ENCODE measurements around the gene ASB7. TPM values are rescaled to one million over a fixed set of nuclear protein-coding genes. Genes with fewer than 3 reads are reported as not detected.

Gene ASB7
- polyA plus RNA-seq, 2 donors = 1.9 to 3.5 TPM

GRCh38 chr15:100686725-100687473 lies 84.5 kb downstream of the ASB7 start:
- H3K27me3 ChIP-seq (ENCODE audit: control insufficient read depth in 1 of 2, insufficient read depth in 2 of 2, low read length in 2 of 2) = no peaks in the 10 kb centered on the region
- H3K4me3 ChIP-seq (ENCODE audit: low read depth in 1 of 2, low read length in 2 of 2) = no peak overlapping the region
- no peaks in the 10 kb centered on the region for H3K36me3 ChIP-seq (ENCODE audit: control insufficient read depth in 2 of 2, insufficient read depth in 2 of 2, low read length in 1 of 2)
- WGBS, 2 donors = 73 to 74% methylated on average over 15 of the region's 15 CpGs
- no peaks in the 10 kb centered on the region for H3K9me3 ChIP-seq (ENCODE audit: control insufficient read depth in 2 of 2, insufficient read depth in 1 of 2, low read depth in 1 of 2, low read length in 1 of 2)
- peak overlapping the region; percentile 47 to 70 for H3K27ac ChIP-seq (ENCODE audit: low read depth in 2 of 2, low read length in 1 of 2)
- H3K4me1 ChIP-seq (ENCODE audit: control insufficient read depth in 2 of 2, insufficient read depth in 2 of 2, low read length in 1 of 2) = no peaks in the 10 kb centered on the region

GRCh38 chr15:100687582-100688141 lies 85.3 kb downstream of the ASB7 start:
- no peaks in the 10 kb centered on the region for H3K36me3 ChIP-seq (ENCODE audit: control insufficient read depth in 2 of 2, insufficient read depth in 2 of 2, low read length in 1 of 2)
- peaks cover 0 to 3% of the 10 kb centered on the region in 2 donors for H3K4me1 ChIP-seq (ENCODE audit: control insufficient read depth in 2 of 2, insufficient read depth in 2 of 2, low read length in 1 of 2)
- WGBS, 2 donors = 48 to 58% methylated on average over 11 of the region's 11 CpGs
- no peak overlapping the region for H3K4me3 ChIP-seq (ENCODE audit: low read depth in 1 of 2, low read length in 2 of 2)
- H3K9me3 ChIP-seq (ENCODE audit: control insufficient read depth in 2 of 2, insufficient read depth in 1 of 2, low read depth in 1 of 2, low read length in 1 of 2) = no peaks in the 10 kb centered on the region
- H3K27me3 ChIP-seq (ENCODE audit: control insufficient read depth in 1 of 2, insufficient read depth in 2 of 2, low read length in 2 of 2) = no peaks in the 10 kb centered on the region
- peak overlapping the region; percentile 13 to 47 for H3K27ac ChIP-seq (ENCODE audit: low read depth in 2 of 2, low read length in 1 of 2)

GRCh38 chr15:100688549-100689120 lies 86.2 kb downstream of the ASB7 start:
- Histone ChIP-seq H3K27me3 (ENCODE audit: control insufficient read depth in 1 of 2, insufficient read depth in 2 of 2, low read length in 2 of 2) (no peaks in the 10 kb centered on the region), H3K36me3 (ENCODE audit: control insufficient read depth in 2 of 2, insufficient read depth in 2 of 2, low read length in 1 of 2) (no peaks in the 10 kb centered on the region), H3K27ac (ENCODE audit: low read depth in 2 of 2, low read length in 1 of 2) (peak overlapping the region in 1 of 2 donors; percentile 38), H3K9me3 (ENCODE audit: control insufficient read depth in 2 of 2, insufficient read depth in 1 of 2, low read depth in 1 of 2, low read length in 1 of 2) (no peaks in the 10 kb centered on the region), H3K4me1 (ENCODE audit: control insufficient read depth in 2 of 2, insufficient read depth in 2 of 2, low read length in 1 of 2) (peaks cover 3 to 5% of the 10 kb centered on the region in 2 donors), H3K4me3 (ENCODE audit: low read depth in 1 of 2, low read length in 2 of 2) (no peak overlapping the region)
- WGBS, 2 donors = 80 to 86% methylated on average over 13 of the region's 13 CpGs

GRCh38 chr15:100689131-100689899 lies 86.9 kb downstream of the ASB7 start:
- no peaks in the 10 kb centered on the region for H3K36me3 ChIP-seq (ENCODE audit: control insufficient read depth in 2 of 2, insufficient read depth in 2 of 2, low read length in 1 of 2)
- peaks cover 5 to 9% of the 10 kb centered on the region in 2 donors for H3K4me1 ChIP-seq (ENCODE audit: control insufficient read depth in 2 of 2, insufficient read depth in 2 of 2, low read length in 1 of 2)
- no peak overlapping the region for H3K4me3 ChIP-seq (ENCODE audit: low read depth in 1 of 2, low read length in 2 of 2)
- no peaks in the 10 kb centered on the region for H3K27me3 ChIP-seq (ENCODE audit: control insufficient read depth in 1 of 2, insufficient read depth in 2 of 2, low read length in 2 of 2)
- no peaks in the 10 kb centered on the region for H3K9me3 ChIP-seq (ENCODE audit: control insufficient read depth in 2 of 2, insufficient read depth in 1 of 2, low read depth in 1 of 2, low read length in 1 of 2)
- WGBS, 2 donors = 87 to 89% methylated on average over 11 of the region's 11 CpGs
- H3K27ac ChIP-seq (ENCODE audit: low read depth in 2 of 2, low read length in 1 of 2) = no peak overlapping the region

- Histone ChIP-seq H3K27ac (ENCODE audit: low read depth in 2 of 2, low read length in 1 of 2) (no peak overlapping the region), H3K9me3 (ENCODE audit: control insufficient read depth in 2 of 2, insufficient read depth in 1 of 2, low read depth in 1 of 2, low read length in 1 of 2) (no peaks in the 10 kb centered on the region), H3K36me3 (ENCODE audit: control insufficient read depth in 2 of 2, insufficient read depth in 2 of 2, low read length in 1 of 2) (no peaks in the 10 kb centered on the region), H3K4me1 (ENCODE audit: control insufficient read depth in 2 of 2, insufficient read depth in 2 of 2, low read length in 1 of 2) (peaks cover 5 to 9% of the 10 kb centered on the region in 2 donors), H3K4me3 (ENCODE audit: low read depth in 1 of 2, low read length in 2 of 2) (no peak overlapping the region), H3K27me3 (ENCODE audit: control insufficient read depth in 1 of 2, insufficient read depth in 2 of 2, low read length in 2 of 2) (no peaks in the 10 kb centered on the region)
- WGBS, 2 donors = 75 to 83% methylated on average over 18 of the region's 18 CpGs
Measured at GRCh38 chr15:100690032-100690794, 87.8 kb downstream of the ASB7 start.

- H3K4me1 ChIP-seq (ENCODE audit: control insufficient read depth in 2 of 2, insufficient read depth in 2 of 2, low read length in 1 of 2) = peaks cover 5 to 9% of the 10 kb centered on the region in 2 donors
- no peak overlapping the region for H3K27ac ChIP-seq (ENCODE audit: low read depth in 2 of 2, low read length in 1 of 2)
- no peaks in the 10 kb centered on the region for H3K9me3 ChIP-seq (ENCODE audit: control insufficient read depth in 2 of 2, insufficient read depth in 1 of 2, low read depth in 1 of 2, low read length in 1 of 2)
- H3K4me3 ChIP-seq (ENCODE audit: low read depth in 1 of 2, low read length in 2 of 2) = no peak overlapping the region
- H3K27me3 ChIP-seq (ENCODE audit: control insufficient read depth in 1 of 2, insufficient read depth in 2 of 2, low read length in 2 of 2) = no peaks in the 10 kb centered on the region
- H3K36me3 ChIP-seq (ENCODE audit: control insufficient read depth in 2 of 2, insufficient read depth in 2 of 2, low read length in 1 of 2) = no peaks in the 10 kb centered on the region
Measured at GRCh38 chr15:100690795-100691158, 88.4 kb downstream of the ASB7 start.

GRCh38 chr15:100691321-100691720 lies 88.9 kb downstream of the ASB7 start:
- Histone ChIP-seq H3K36me3 (ENCODE audit: control insufficient read depth in 2 of 2, insufficient read depth in 2 of 2, low read length in 1 of 2) (no peaks in the 10 kb centered on the region), H3K27ac (ENCODE audit: low read depth in 2 of 2, low read length in 1 of 2) (no peak overlapping the region), H3K4me3 (ENCODE audit: low read depth in 1 of 2, low read length in 2 of 2) (no peak overlapping the region), H3K9me3 (ENCODE audit: control insufficient read depth in 2 of 2, insufficient read depth in 1 of 2, low read depth in 1 of 2, low read length in 1 of 2) (no peaks in the 10 kb centered on the region), H3K27me3 (ENCODE audit: control insufficient read depth in 1 of 2, insufficient read depth in 2 of 2, low read length in 2 of 2) (no peaks in the 10 kb centered on the region), H3K4me1 (ENCODE audit: control insufficient read depth in 2 of 2, insufficient read depth in 2 of 2, low read length in 1 of 2) (peaks cover 5 to 9% of the 10 kb centered on the region in 2 donors)
- 91 to 97% methylated on average over 4 of the region's 4 CpGs for WGBS, 2 donors

- no peaks in the 10 kb centered on the region for H3K27me3 ChIP-seq (ENCODE audit: control insufficient read depth in 1 of 2, insufficient read depth in 2 of 2, low read length in 2 of 2)
- no peaks in the 10 kb centered on the region for H3K36me3 ChIP-seq (ENCODE audit: control insufficient read depth in 2 of 2, insufficient read depth in 2 of 2, low read length in 1 of 2)
- peaks cover 5 to 9% of the 10 kb centered on the region in 2 donors for H3K4me1 ChIP-seq (ENCODE audit: control insufficient read depth in 2 of 2, insufficient read depth in 2 of 2, low read length in 1 of 2)
- H3K27ac ChIP-seq (ENCODE audit: low read depth in 2 of 2, low read length in 1 of 2) = no peak overlapping the region
- 69 to 72% methylated on average over 3 of the region's 3 CpGs for WGBS, 2 donors
- H3K9me3 ChIP-seq (ENCODE audit: control insufficient read depth in 2 of 2, insufficient read depth in 1 of 2, low read depth in 1 of 2, low read length in 1 of 2) = no peaks in the 10 kb centered on the region
- no peak overlapping the region for H3K4me3 ChIP-seq (ENCODE audit: low read depth in 1 of 2, low read length in 2 of 2)
Measured at GRCh38 chr15:100692246-100692645, 89.9 kb downstream of the ASB7 start.

GRCh38 chr15:100692671-100693070 lies 90.3 kb downstream of the ASB7 start:
- no peaks in the 10 kb centered on the region for H3K27me3 ChIP-seq (ENCODE audit: control insufficient read depth in 1 of 2, insufficient read depth in 2 of 2, low read length in 2 of 2)
- no peaks in the 10 kb centered on the region for H3K9me3 ChIP-seq (ENCODE audit: control insufficient read depth in 2 of 2, insufficient read depth in 1 of 2, low read depth in 1 of 2, low read length in 1 of 2)
- H3K27ac ChIP-seq (ENCODE audit: low read depth in 2 of 2, low read length in 1 of 2) = no peak overlapping the region
- WGBS, 2 donors = 85 to 88% methylated on average over 7 of the region's 7 CpGs
- H3K4me3 ChIP-seq (ENCODE audit: low read depth in 1 of 2, low read length in 2 of 2) = no peak overlapping the region
- no peaks in the 10 kb centered on the region for H3K36me3 ChIP-seq (ENCODE audit: control insufficient read depth in 2 of 2, insufficient read depth in 2 of 2, low read length in 1 of 2)
- H3K4me1 ChIP-seq (ENCODE audit: control insufficient read depth in 2 of 2, insufficient read depth in 2 of 2, low read length in 1 of 2) = peaks cover 5 to 9% of the 10 kb centered on the region in 2 donors
